Effector memory CD4-positive, alpha-beta T cell (primary cell): ENCODE measurements around the gene CDK11A.
"Not testable (repeated sequence)": the region's sequence is repeated elsewhere in the genome, so short reads cannot be mapped to it uniquely, and the experiment has no call there.

ENCODE experiments used
- DNase-seq, 3 donors: peaks; one replicate each; pipeline ENCODE4 v3.0.0-alpha.2; 2020
- H3K27ac ChIP-seq: 2 replicates; pipeline ENCODE4 v1.7.0; 2013; ENCODE audit warnings: mild to moderate bottlenecking, low read length, moderate library complexity; ENCODE audit not compliant: insufficient read depth, poor library complexity, severe bottlenecking
- H3K27me3 ChIP-seq: replicated peaks from 2 replicates; pipeline ENCODE4 v1.7.0; 2013; ENCODE audit warnings: mild to moderate bottlenecking, low read length; ENCODE audit not compliant: insufficient read depth, control insufficient read depth, poor library complexity, severe bottlenecking
- H3K36me3 ChIP-seq: 2 replicates; pipeline ENCODE4 v1.7.0; 2013; ENCODE audit warnings: mild to moderate bottlenecking, low read length, moderate library complexity; ENCODE audit not compliant: control insufficient read depth, insufficient read depth
- H3K4me1 ChIP-seq: 2 replicates; pipeline ENCODE4 v1.7.0; 2013; ENCODE audit warnings: low read length, mild to moderate bottlenecking; ENCODE audit not compliant: control insufficient read depth, insufficient read depth, poor library complexity, severe bottlenecking
- H3K4me3 ChIP-seq: 2 replicates; pipeline ENCODE4 v1.7.0; 2013; ENCODE audit warnings: low read length, low read depth, mild to moderate bottlenecking; ENCODE audit not compliant: insufficient read depth, poor library complexity, severe bottlenecking
- H3K9me3 ChIP-seq: 2 replicates; pipeline ENCODE4 v1.7.0; 2013; ENCODE audit warnings: mild to moderate bottlenecking, low read length, moderate library complexity; ENCODE audit not compliant: control insufficient read depth

Gene CDK11A

GRCh38 chr1:1738799-1739337 lies 14.7 kb upstream of the CDK11A start:
- H3K9me3 ChIP-seq, H3K27me3 ChIP-seq, H3K27ac ChIP-seq, H3K36me3 ChIP-seq, DNase-seq, H3K4me3 ChIP-seq, H3K4me1 ChIP-seq: not testable (repeated sequence)

- DNase-seq, H3K27me3 ChIP-seq, H3K4me1 ChIP-seq, H3K4me3 ChIP-seq, H3K9me3 ChIP-seq, H3K27ac ChIP-seq, H3K36me3 ChIP-seq: not testable (repeated sequence)
Measured at GRCh38 chr1:1737675-1738590, 13.8 kb upstream of the CDK11A start.

- H3K27ac ChIP-seq, result no peak overlapping the region
- H3K4me1 ChIP-seq, result peaks cover 13% of the 10 kb centered on the region
- H3K4me3 ChIP-seq, result no peak overlapping the region
- H3K27me3 ChIP-seq, result no peaks in the 10 kb centered on the region
- peaks cover 22% of the 10 kb centered on the region for H3K36me3 ChIP-seq
- no peaks in the 10 kb centered on the region for H3K9me3 ChIP-seq
- DNase-seq, result no peak
Measured at GRCh38 chr1:1732381-1732780, 8.2 kb upstream of the CDK11A start.

GRCh38 chr1:1730870-1731269 lies 6.7 kb upstream of the CDK11A start:
- no peak for DNase-seq
- H3K4me1 ChIP-seq, result peaks cover 19% of the 10 kb centered on the region
- H3K27me3 ChIP-seq, result no peaks in the 10 kb centered on the region
- no peak overlapping the region for H3K4me3 ChIP-seq
- H3K9me3 ChIP-seq, result no peaks in the 10 kb centered on the region
- H3K36me3 ChIP-seq, result peaks cover 22% of the 10 kb centered on the region
- H3K27ac ChIP-seq, result no peak overlapping the region

GRCh38 chr1:1730230-1730629 lies 6.1 kb upstream of the CDK11A start:
- H3K36me3 ChIP-seq, result peaks cover 22% of the 10 kb centered on the region
- H3K27ac ChIP-seq, H3K9me3 ChIP-seq, H3K27me3 ChIP-seq, DNase-seq, H3K4me3 ChIP-seq: not testable (repeated sequence)
- peaks cover 19% of the 10 kb centered on the region for H3K4me1 ChIP-seq

- DNase-seq, H3K4me3 ChIP-seq, H3K9me3 ChIP-seq, H3K27me3 ChIP-seq: not testable (repeated sequence)
- H3K36me3 ChIP-seq, result peaks cover 22% of the 10 kb centered on the region
- peaks cover 19% of the 10 kb centered on the region for H3K4me1 ChIP-seq
- H3K27ac ChIP-seq, result peak overlapping the region; percentile 52
Measured at GRCh38 chr1:1729116-1729816, 5.1 kb upstream of the CDK11A start.

- peak in 2 of 3 donors; percentile 32 for DNase-seq
- H3K27ac ChIP-seq, result peak overlapping the region; percentile 52
- H3K4me1 ChIP-seq, result peaks cover 19% of the 10 kb centered on the region
- peaks cover 22% of the 10 kb centered on the region for H3K36me3 ChIP-seq
- H3K9me3 ChIP-seq, H3K27me3 ChIP-seq: not testable (repeated sequence)
- peak overlapping the region; percentile 7 for H3K4me3 ChIP-seq
Measured at GRCh38 chr1:1728308-1729005, 4.3 kb upstream of the CDK11A start.

- Histone ChIP-seq H3K4me1 (peaks cover 19% of the 10 kb centered on the region), H3K36me3 (peaks cover 13% of the 10 kb centered on the region)
- not testable (repeated sequence) for H3K27ac ChIP-seq, H3K9me3 ChIP-seq, H3K4me3 ChIP-seq, DNase-seq, H3K27me3 ChIP-seq
Measured at GRCh38 chr1:1727131-1727651, 3.0 kb upstream of the CDK11A start.

GRCh38 chr1:1726088-1726487 lies 1.9 kb upstream of the CDK11A start:
- not testable (repeated sequence) for H3K27ac ChIP-seq, H3K4me3 ChIP-seq, H3K9me3 ChIP-seq, H3K27me3 ChIP-seq, H3K36me3 ChIP-seq, DNase-seq
- H3K4me1 ChIP-seq, result peaks cover 19% of the 10 kb centered on the region
